ENCODE measurements around the gene RNF215.

DNA sequence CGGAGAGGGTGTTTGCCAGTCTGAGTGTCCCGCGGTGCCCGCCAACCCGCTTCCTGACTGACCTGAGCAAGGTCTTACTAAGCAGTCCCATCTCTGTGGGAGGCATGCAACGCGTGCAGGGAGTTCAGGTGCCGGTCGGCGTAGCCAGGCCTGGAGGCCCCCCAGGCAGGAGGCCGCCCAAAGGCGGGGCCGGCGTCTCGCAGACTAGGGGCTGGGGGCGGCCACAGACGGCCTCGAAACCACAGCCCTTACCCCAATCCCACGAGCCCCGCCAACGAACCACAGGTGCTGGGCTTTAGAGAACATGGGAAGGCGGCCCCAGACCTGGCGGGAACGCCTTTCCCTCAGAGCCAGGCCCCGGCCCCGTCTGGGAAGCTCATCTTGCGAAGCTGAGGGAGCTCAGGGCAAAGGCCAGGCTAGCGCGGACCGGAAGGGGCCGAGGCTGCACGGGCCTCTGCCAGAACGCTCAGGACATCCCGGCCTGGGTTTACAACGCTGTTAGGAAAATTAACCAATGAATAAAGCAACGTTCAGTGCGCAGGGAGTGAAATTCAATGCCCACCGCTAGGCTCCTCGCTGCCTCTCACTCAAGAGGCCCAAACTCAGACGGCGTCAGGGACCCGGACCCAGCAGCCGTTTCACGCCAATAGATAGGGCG is 36.2 kb upstream of the RNF215 start:
- no peak for TF ChIP-seq CTCF (IDR thresholded peaks at IDR 0.05)
- TF ChIP-seq POLR2A (IDR thresholded peaks at IDR 0.05) = peak; percentile 19
